Lower leg skin (tissue), 3 donors: ENCODE data around the gene PPP1R12B.

Experiments
- POLR2A ChIP-seq, 2 donors: fragments of 450-650 bp; IDR thresholded peaks; one replicate each; pipeline ENCODE4 v1.6.1; 2016 to 2017; ENCODE audit warnings: antibody characterized with exemption in 2 of 2, mild to moderate bottlenecking in 1 of 2, moderate library complexity in 1 of 2
- TF ChIP-seq, protein P1 (sequence below), 3 donors: fragments of 450-650 bp; IDR thresholded peaks; one replicate each; pipeline ENCODE4 v1.5.1; 2016; ENCODE audit warnings: antibody characterized with exemption in 3 of 3, mild to moderate bottlenecking in 3 of 3, moderate library complexity in 2 of 3

GRCh38 chr1:202596638-202597037 lies 248.1 kb downstream of the PPP1R12B start:
- TF ChIP-seq, protein P1, sequence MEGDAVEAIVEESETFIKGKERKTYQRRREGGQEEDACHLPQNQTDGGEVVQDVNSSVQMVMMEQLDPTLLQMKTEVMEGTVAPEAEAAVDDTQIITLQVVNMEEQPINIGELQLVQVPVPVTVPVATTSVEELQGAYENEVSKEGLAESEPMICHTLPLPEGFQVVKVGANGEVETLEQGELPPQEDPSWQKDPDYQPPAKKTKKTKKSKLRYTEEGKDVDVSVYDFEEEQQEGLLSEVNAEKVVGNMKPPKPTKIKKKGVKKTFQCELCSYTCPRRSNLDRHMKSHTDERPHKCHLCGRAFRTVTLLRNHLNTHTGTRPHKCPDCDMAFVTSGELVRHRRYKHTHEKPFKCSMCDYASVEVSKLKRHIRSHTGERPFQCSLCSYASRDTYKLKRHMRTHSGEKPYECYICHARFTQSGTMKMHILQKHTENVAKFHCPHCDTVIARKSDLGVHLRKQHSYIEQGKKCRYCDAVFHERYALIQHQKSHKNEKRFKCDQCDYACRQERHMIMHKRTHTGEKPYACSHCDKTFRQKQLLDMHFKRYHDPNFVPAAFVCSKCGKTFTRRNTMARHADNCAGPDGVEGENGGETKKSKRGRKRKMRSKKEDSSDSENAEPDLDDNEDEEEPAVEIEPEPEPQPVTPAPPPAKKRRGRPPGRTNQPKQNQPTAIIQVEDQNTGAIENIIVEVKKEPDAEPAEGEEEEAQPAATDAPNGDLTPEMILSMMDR (IDR thresholded peaks at IDR 0.05): no peak
- TF ChIP-seq POLR2A (IDR thresholded peaks at IDR 0.05): no peak
